GM12801 (cell line): ENCODE measurements around the gene POC1A.

ENCODE experiments used
- CTCF ChIP-seq: IDR thresholded peaks from one replicate; pipeline ENCODE4 v1.5.1; 2011; ENCODE audit warnings: control low read depth; ENCODE audit not compliant: insufficient read length; ENCODE audit errors: extremely low read depth

The POC1A gene

DNA sequence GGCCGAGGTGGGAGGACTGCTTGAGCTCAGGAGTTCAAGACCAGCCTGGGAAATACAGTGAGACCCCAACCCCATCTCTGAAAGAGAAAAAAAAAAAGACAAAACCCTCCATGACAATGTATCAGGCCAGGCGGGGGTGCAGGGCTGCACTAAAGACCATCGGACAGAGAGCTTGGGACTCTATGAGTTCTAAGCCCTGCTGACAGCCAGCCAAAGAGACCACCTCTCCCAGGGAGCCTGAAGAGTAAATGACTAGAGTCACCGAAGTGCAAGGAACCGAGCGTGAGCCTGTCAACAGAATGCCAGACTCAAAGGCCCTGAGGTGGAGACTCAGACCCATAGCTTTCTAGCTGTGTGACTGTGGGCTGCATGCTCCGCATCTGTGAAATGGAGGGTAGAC lies 12.5 kb downstream of the POC1A start:
- TF ChIP-seq CTCF: no peak

GRCh38 chr3:52140769-52141168 lies 13.5 kb downstream of the POC1A start:
- no peak for TF ChIP-seq CTCF

DNA sequence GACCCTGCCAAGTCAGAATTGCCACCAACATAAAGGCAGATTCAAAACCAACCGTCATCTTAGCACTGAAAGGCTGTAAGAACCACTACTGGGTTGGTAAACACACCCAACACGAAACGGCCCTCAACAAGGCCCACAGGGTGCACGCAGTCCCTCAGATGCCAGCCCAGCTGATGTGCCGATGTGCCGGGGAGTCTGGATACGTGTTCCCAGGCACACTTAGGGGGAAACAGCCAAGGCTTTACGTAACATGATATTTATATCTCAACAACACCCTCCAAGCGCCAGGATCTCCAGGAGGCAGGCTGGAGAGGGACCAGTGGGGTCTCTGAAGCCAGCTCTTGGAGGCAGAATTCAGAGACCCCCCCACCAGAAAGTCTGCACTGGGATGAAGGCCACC lies 14.2 kb downstream of the POC1A start:
- no peak for TF ChIP-seq CTCF

GRCh38 chr3:52137311-52137710 lies 16.9 kb downstream of the POC1A start:
- TF ChIP-seq CTCF: no peak

DNA sequence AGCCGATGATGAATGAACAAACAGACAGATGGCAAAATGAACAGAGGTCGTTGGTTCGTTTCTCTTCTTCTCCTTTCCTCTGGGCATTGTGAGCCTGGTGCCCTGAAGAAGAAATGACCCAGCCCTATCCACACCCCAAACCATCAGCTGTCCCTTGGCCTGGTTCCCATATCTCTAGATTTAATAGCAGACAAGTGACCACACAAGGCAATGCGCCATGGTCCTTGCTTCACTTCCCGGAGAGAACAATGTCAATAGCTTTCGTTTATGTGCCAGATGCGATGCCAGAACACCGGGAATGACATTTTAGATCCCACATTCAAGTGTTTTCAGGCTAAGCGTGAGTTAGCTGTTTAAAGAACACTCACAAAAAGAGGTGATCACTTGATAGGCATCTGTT lies 17.7 kb downstream of the POC1A start:
- TF ChIP-seq CTCF: no peak

DNA sequence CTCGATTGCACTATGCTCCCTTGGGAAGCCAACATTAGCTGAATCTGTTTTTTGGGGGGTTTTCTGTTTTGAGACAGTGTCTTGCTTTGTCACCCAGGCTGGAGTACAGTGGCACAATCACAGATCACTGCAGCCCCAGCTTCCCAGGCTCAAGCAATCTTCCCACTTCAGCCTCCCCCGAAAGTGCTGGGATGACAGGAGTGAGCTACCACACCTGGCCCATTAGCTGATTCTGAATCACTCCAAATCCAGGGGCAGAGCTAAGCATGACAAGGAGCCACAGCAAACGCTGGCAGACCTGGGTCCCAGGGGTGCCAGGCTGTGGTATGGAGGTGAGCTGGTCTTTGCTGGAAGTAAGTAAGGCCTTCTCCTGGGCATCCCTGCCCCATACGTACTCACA lies 18.9 kb downstream of the POC1A start:
- no peak for TF ChIP-seq CTCF

- no peak for TF ChIP-seq CTCF
These were observed 19.5 kb downstream of the POC1A start for GRCh38 chr3:52134761-52135160.

GRCh38 chr3:52132930-52133329 lies 21.3 kb downstream of the POC1A start:
- TF ChIP-seq CTCF: no peak
